Mammary epithelial cell (primary cell): ENCODE measurements around the gene DTNB.

ENCODE experiments used
- CTCF ChIP-seq, 2 donors: IDR thresholded peaks in 1 of 2; conservative IDR thresholded peaks in 1 of 2; 2 replicates each; pipeline ENCODE4 v1.5.1; 2011 to 2012; ENCODE audit warnings: inconsistent platforms in 2 of 2, low read length in 2 of 2, mild to moderate bottlenecking in 2 of 2, control low read depth in 1 of 2, low read depth in 1 of 2; ENCODE audit not compliant: insufficient read depth in 1 of 2; ENCODE audit errors: extremely low read depth in 1 of 2
- EZH2 ChIP-seq: IDR thresholded peaks from 2 replicates; pipeline ENCODE4 v1.6.1; 2012; ENCODE audit warnings: low read length, inconsistent platforms, borderline replicate concordance

- TF ChIP-seq CTCF (conservative IDR thresholded peaks at IDR 0.05 in 1 of 2, IDR thresholded peaks at IDR 0.05 in 1 of 2; ENCODE audit: extremely low read depth in 1 of 2, insufficient read depth in 1 of 2, low read depth in 1 of 2, low read length in 2 of 2), result no peak
- TF ChIP-seq EZH2, result no peak
These were observed 303.9 kb downstream of the DTNB start for GRCh38 chr2:25369439-25369838.
